Keratinocyte (primary cell): ENCODE results near the gene CEP162. TPM values are rescaled to one million over a fixed set of nuclear protein-coding genes. Genes with fewer than 3 reads are reported as not detected.
"Not testable (repeated sequence)": the region's sequence is repeated elsewhere in the genome, so short reads cannot be mapped to it uniquely, and the experiment has no call there.

ENCODE experiments used
- DNase-seq: peaks from one replicate; pipeline ENCODE4 v3.0.0-alpha.2; 2011; ENCODE audit warnings: low read depth, missing footprints, low spot score
- FAIRE-seq: peaks from 2 replicates; lab custom pipeline; 2011; peaks lifted over from hg19 to GRCh38; lab: Jason Lieb, UNC
- H2AFZ ChIP-seq: 2 replicates; pipeline ENCODE4 v1.6.0; 2012; ENCODE audit warnings: low read length, control low read depth, inconsistent platforms; ENCODE audit not compliant: control insufficient read depth
- H3K27ac ChIP-seq: 2 replicates; pipeline ENCODE4 v1.5.1; 2011; ENCODE audit warnings: low read length; ENCODE audit not compliant: control insufficient read depth, insufficient read depth
- H3K27me3 ChIP-seq: 3 replicates; pipeline ENCODE4 v1.6.0; 2011; ENCODE audit warnings: low read length; ENCODE audit not compliant: control insufficient read depth, insufficient read depth; ENCODE audit errors: extremely low read depth
- H3K36me3 ChIP-seq, 2 experiments: 2 replicates in 1 of 2; 3 replicates in 1 of 2; pipeline ENCODE4 v1.5.1; 2011; ENCODE audit warnings: low read length in 2 of 2, mild to moderate bottlenecking in 1 of 2; ENCODE audit not compliant: control insufficient read depth in 2 of 2, insufficient read depth in 2 of 2; ENCODE audit errors: extremely low read depth in 1 of 2
- H3K4me1 ChIP-seq: 3 replicates; pipeline ENCODE4 v1.5.1; 2011; ENCODE audit warnings: low read length; ENCODE audit not compliant: control insufficient read depth, insufficient read depth; ENCODE audit errors: extremely low read depth
- H3K4me2 ChIP-seq: 3 replicates; pipeline ENCODE4 v1.6.0; 2011; ENCODE audit warnings: low read depth, low read length; ENCODE audit not compliant: control insufficient read depth, insufficient read depth; ENCODE audit errors: extremely low read depth
- H3K4me3 ChIP-seq, 3 experiments: fragments of 200-600 bp in 1 of 3; sonication (generic) in 1 of 3; 2 replicates in 2 of 3; 3 replicates in 1 of 3; pipeline ENCODE4 v1.5.1; 2011 to 2016; ENCODE audit warnings: low read length in 3 of 3, mild to moderate bottlenecking in 3 of 3, control low read depth in 2 of 3, inconsistent platforms in 1 of 3, low read depth in 1 of 3, mixed read lengths in 1 of 3, mixed run types in 1 of 3, moderate library complexity in 1 of 3; ENCODE audit not compliant: control insufficient read depth in 2 of 3, insufficient read depth in 2 of 3; ENCODE audit errors: extremely low read depth in 1 of 3
- H3K79me2 ChIP-seq: 2 replicates; pipeline ENCODE4 v1.6.0; 2012; ENCODE audit warnings: low read length; ENCODE audit not compliant: control insufficient read depth, insufficient read depth
- H3K9ac ChIP-seq: 3 replicates; pipeline ENCODE4 v1.6.0; 2011; ENCODE audit warnings: low read length; ENCODE audit not compliant: control insufficient read depth, insufficient read depth; ENCODE audit errors: extremely low read depth
- H3K9me1 ChIP-seq: 3 replicates; pipeline ENCODE4 v1.6.0; 2011; ENCODE audit warnings: low read length; ENCODE audit not compliant: control insufficient read depth, insufficient read depth; ENCODE audit errors: extremely low read depth
- H3K9me3 ChIP-seq: 2 replicates; pipeline ENCODE4 v1.5.1; 2012; ENCODE audit warnings: low read depth, low read length; ENCODE audit not compliant: control insufficient read depth
- H4K20me1 ChIP-seq: 3 replicates; pipeline ENCODE4 v1.6.0; 2011; ENCODE audit warnings: low read length; ENCODE audit not compliant: control insufficient read depth, insufficient read depth; ENCODE audit errors: extremely low read depth
- EZH2 ChIP-seq: IDR thresholded peaks from one replicate; pipeline ENCODE4 v1.6.1; 2012; ENCODE audit warnings: inconsistent platforms, mild to moderate bottlenecking, low read length, moderate library complexity
- dilution Hi-C: fragments of 300-500 bp; cut with MboI; formaldehyde crosslinking; loops from one replicate; pipeline ENCODE4 v1.7.0; 2020; ENCODE audit warnings: low sequenced_read_pairs; ENCODE audit not compliant: extremely low pct_ligation_motif_present
- polyA plus RNA-seq, 5 experiments: library from polyadenylated mRNA; depleted of rRNA in 3 of 5; stranded (reverse) in 3 of 5; stranded (forward) in 1 of 5; unstranded in 1 of 5; fragments of >200 nt; gene quantifications; 1 replicate in 1 of 5; 2 replicates in 3 of 5; 3 replicates in 1 of 5; pipeline versions ENCODE4 v1.2.1 to v1.2.3, GENCODE V29; 2011 to 2012; ENCODE audit warnings: missing spikeins in 2 of 5, low read depth in 1 of 5, low replicate concordance in 1 of 5
- TF ChIP-seq, protein P1 (sequence below), 3 experiments: IDR thresholded peaks in 1 of 3; conservative IDR thresholded peaks in 1 of 3; optimal IDR thresholded peaks in 1 of 3; 2 replicates in 2 of 3; 3 replicates in 1 of 3; pipeline versions ENCODE3 to v1.5.1; 2011; ENCODE audit warnings: low read length in 3 of 3, mild to moderate bottlenecking in 3 of 3, moderate library complexity in 2 of 3, control low read depth in 1 of 3, inconsistent platforms in 1 of 3; ENCODE audit not compliant: insufficient read depth in 2 of 3; ENCODE audit errors: extremely low read depth in 1 of 3

CEP162 gene
- polyA plus RNA-seq, 1 donor (not counting 4 experiments of a cell fraction or from before 2014, with no cell fraction given) = 2.6 TPM

DNA sequence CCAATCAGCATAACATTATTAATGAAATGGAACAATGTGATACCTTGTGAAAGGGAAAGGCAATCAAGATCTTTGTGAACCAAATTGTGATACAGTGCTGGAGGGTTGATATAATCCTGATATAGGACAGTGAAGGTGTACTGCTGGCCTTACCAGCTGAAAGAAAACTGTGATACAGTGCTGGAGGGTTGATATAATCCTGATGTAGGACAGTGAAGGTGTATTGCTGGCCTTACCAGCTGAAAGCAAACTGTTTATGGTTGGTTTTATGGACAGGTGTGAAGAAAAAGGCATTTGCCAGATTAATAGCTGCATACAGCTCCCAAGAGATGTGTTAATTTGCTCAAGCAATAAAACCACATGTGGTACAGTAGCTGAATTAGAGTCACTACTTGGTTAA lies 119.9 kb downstream of the CEP162 start:
- Histone ChIP-seq H3K27me3 (no peaks in the 10 kb centered on the region), H3K4me2 (no peak overlapping the region), H3K79me2 (no peaks in the 10 kb centered on the region), H3K36me3 (no peaks in the 10 kb centered on the region), H3K4me3 (no peak overlapping the region), H2AFZ (no peak overlapping the region), H3K9ac (no peak overlapping the region), H3K9me1 (no peaks in the 10 kb centered on the region), H4K20me1 (no peaks in the 10 kb centered on the region), H3K4me1 (no peaks in the 10 kb centered on the region), H3K9me3 (no peaks in the 10 kb centered on the region), H3K27ac (no peak overlapping the region)
- TF ChIP-seq, protein P1, sequence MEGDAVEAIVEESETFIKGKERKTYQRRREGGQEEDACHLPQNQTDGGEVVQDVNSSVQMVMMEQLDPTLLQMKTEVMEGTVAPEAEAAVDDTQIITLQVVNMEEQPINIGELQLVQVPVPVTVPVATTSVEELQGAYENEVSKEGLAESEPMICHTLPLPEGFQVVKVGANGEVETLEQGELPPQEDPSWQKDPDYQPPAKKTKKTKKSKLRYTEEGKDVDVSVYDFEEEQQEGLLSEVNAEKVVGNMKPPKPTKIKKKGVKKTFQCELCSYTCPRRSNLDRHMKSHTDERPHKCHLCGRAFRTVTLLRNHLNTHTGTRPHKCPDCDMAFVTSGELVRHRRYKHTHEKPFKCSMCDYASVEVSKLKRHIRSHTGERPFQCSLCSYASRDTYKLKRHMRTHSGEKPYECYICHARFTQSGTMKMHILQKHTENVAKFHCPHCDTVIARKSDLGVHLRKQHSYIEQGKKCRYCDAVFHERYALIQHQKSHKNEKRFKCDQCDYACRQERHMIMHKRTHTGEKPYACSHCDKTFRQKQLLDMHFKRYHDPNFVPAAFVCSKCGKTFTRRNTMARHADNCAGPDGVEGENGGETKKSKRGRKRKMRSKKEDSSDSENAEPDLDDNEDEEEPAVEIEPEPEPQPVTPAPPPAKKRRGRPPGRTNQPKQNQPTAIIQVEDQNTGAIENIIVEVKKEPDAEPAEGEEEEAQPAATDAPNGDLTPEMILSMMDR (optimal IDR thresholded peaks at IDR 0.05 in 1 of 3, IDR thresholded peaks at IDR 0.05 in 1 of 3, conservative IDR thresholded peaks at IDR 0.05 in 1 of 3; ENCODE audit: extremely low read depth in 1 of 3, insufficient read depth in 2 of 3, low read length in 3 of 3) = no peak
- no peak for TF ChIP-seq EZH2
- dilution Hi-C loops = no loop called here
- no peak for FAIRE-seq
- DNase-seq = no peak

DNA sequence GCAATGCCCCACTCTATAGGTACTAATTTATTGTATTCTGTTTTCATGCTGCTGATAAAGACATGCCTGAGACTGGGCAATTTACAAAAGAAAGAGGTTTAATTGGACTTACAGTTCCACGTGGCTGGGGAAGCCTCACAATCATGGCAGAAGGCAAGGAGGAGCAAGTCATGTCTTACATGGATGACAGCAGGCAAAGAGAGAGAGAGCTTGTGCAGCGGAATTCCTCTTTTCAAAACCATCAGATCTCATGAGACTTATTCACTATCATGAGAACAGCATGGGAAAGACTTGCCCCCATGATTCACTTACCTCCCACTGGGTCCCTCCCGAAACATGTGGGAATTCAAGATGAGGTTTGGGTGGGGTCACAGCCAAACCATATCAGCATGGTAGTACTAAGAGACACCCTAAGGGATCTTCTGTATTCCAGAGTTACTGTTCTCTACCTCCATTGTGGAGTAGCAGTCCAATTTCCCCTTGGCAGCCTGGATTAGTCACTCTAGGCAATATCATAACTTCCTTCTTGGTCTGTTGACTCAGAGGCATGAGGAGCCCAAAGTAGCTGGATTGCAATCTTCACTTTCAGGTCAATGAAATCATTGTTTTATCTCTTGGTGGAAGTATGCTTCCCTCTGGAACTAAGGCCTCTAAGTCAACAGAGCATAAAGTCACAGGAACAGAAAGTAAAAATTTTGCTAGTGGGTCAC lies 122.1 kb downstream of the CEP162 start:
- H3K9ac ChIP-seq, H3K79me2 ChIP-seq, dilution Hi-C loops, H2AFZ ChIP-seq, H3K9me1 ChIP-seq, H4K20me1 ChIP-seq, H3K27ac ChIP-seq, H3K4me3 ChIP-seq, H3K4me1 ChIP-seq, H3K4me2 ChIP-seq, DNase-seq, H3K36me3 ChIP-seq, H3K9me3 ChIP-seq, H3K27me3 ChIP-seq: not testable (repeated sequence)
- peak; percentile 53 for FAIRE-seq

DNA sequence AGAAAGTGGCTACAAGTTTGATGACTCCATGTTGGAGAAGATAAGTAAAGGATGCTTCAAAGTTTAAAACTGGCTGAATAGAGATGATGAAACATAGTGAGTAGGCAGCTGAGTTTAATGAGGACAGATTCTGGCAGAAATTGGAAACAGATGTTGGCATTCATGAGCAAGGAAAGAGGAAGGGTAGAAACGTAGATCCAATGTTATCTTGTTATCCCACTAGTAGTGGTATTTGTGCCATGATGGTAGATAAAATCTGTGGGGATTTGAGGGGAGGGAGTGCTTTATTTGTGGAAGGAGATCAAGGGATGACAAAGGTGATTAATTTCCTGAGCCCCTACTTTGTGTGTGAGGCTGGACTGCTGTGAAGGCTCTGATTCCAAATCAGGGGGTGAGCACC lies 124.4 kb downstream of the CEP162 start:
- DNase-seq (no peak), FAIRE-seq (no peak)
- Histone ChIP-seq H3K9me1 (no peaks in the 10 kb centered on the region), H3K79me2 (no peaks in the 10 kb centered on the region), H4K20me1 (no peaks in the 10 kb centered on the region), H3K4me3 (no peak overlapping the region), H3K4me2 (no peak overlapping the region), H2AFZ (no peak overlapping the region), H3K4me1 (no peaks in the 10 kb centered on the region), H3K27ac (no peak overlapping the region), H3K27me3 (peaks cover 3% of the 10 kb centered on the region), H3K9ac (no peak overlapping the region), H3K9me3 (no peaks in the 10 kb centered on the region), H3K36me3 (no peaks in the 10 kb centered on the region)
- dilution Hi-C loops = no loop called here
- TF ChIP-seq EZH2 = no peak
- TF ChIP-seq, protein P1 (optimal IDR thresholded peaks at IDR 0.05 in 1 of 3, IDR thresholded peaks at IDR 0.05 in 1 of 3, conservative IDR thresholded peaks at IDR 0.05 in 1 of 3; ENCODE audit: extremely low read depth in 1 of 3, insufficient read depth in 2 of 3, low read length in 3 of 3) = no peak
